ENCODE results near the gene KIF26B.

The KIF26B gene

GRCh38 chr1:245133995-245134715, 20.6 kb upstream of the KIF26B start:
- no peak overlapping the region for H4K8ac ChIP-seq (ENCODE audit: low read depth, low read length)
- no peak overlapping the region for H3K4ac ChIP-seq (ENCODE audit: low read depth, low read length)
- H3K79me1 ChIP-seq (ENCODE audit: low read length): no peaks in the 10 kb centered on the region
- no peak overlapping the region for H3K27ac ChIP-seq (ENCODE audit: low read depth, low read length)
- H2BK120ac ChIP-seq (ENCODE audit: low read depth, low read length): no peak overlapping the region
- H3K4me2 ChIP-seq (ENCODE audit: low read length): no peak overlapping the region
- no peak overlapping the region for H3K23ac ChIP-seq (ENCODE audit: low read length)
- H4K5ac ChIP-seq (ENCODE audit: low read length): no peak overlapping the region
- H3K4me3 ChIP-seq (ENCODE audit: low read length): no peak overlapping the region
- no peak overlapping the region for H2AK5ac ChIP-seq (ENCODE audit: low read length)
- H2BK15ac ChIP-seq (replicated peaks; ENCODE audit: low read depth): no peak overlapping the region
- no peaks in the 10 kb centered on the region for H3K27me3 ChIP-seq (ENCODE audit: insufficient read depth, low read length, poor library complexity)
- no peak for DNase-seq
- H3K56ac ChIP-seq (ENCODE audit: low read length): no peak overlapping the region
- WGBS (ENCODE audit: extremely low coverage, insufficient coverage, low lambda C conversion rate): 100% methylated on average over 2 of the region's 17 CpGs
- H3K36me3 ChIP-seq (ENCODE audit: control insufficient read depth, insufficient read depth, low read length): no peaks in the 10 kb centered on the region
- H3K79me2 ChIP-seq (ENCODE audit: control insufficient read depth, insufficient read depth, low read length): no peaks in the 10 kb centered on the region
- H3K18ac ChIP-seq (ENCODE audit: low read length): no peak overlapping the region
- no peak overlapping the region for H2BK5ac ChIP-seq (ENCODE audit: low read length)
- H3K9ac ChIP-seq (ENCODE audit: low read length): no peak overlapping the region
- no peaks in the 10 kb centered on the region for H3K4me1 ChIP-seq (ENCODE audit: control insufficient read depth, low read depth, low read length)

GRCh38 chr1:245142171-245142798, 12.5 kb upstream of the KIF26B start:
- no peak overlapping the region for H2BK5ac ChIP-seq (ENCODE audit: low read length)
- DNase-seq: no peak
- H3K36me3 ChIP-seq (ENCODE audit: control insufficient read depth, insufficient read depth, low read length): no peaks in the 10 kb centered on the region
- H3K4me1 ChIP-seq (ENCODE audit: control insufficient read depth, low read depth, low read length): no peaks in the 10 kb centered on the region
- H4K5ac ChIP-seq (ENCODE audit: low read length): no peak overlapping the region
- H3K4me2 ChIP-seq (ENCODE audit: low read length): no peak overlapping the region
- H3K79me2 ChIP-seq (ENCODE audit: control insufficient read depth, insufficient read depth, low read length): no peaks in the 10 kb centered on the region
- no peak overlapping the region for H3K4ac ChIP-seq (ENCODE audit: low read depth, low read length)
- no peaks in the 10 kb centered on the region for H3K27me3 ChIP-seq (ENCODE audit: insufficient read depth, low read length, poor library complexity)
- H3K18ac ChIP-seq (ENCODE audit: low read length): no peak overlapping the region
- no peak overlapping the region for H2AK5ac ChIP-seq (ENCODE audit: low read length)
- no peak overlapping the region for H3K9ac ChIP-seq (ENCODE audit: low read length)
- H4K8ac ChIP-seq (ENCODE audit: low read depth, low read length): no peak overlapping the region
- H3K56ac ChIP-seq (ENCODE audit: low read length): no peak overlapping the region
- no peak overlapping the region for H2BK15ac ChIP-seq (replicated peaks; ENCODE audit: low read depth)
- no CpG with 5 or more reads among the region's 18 CpGs for WGBS (ENCODE audit: extremely low coverage, insufficient coverage, low lambda C conversion rate)
- no peak overlapping the region for H3K4me3 ChIP-seq (ENCODE audit: low read length)
- H3K79me1 ChIP-seq (ENCODE audit: low read length): no peaks in the 10 kb centered on the region
- no peak overlapping the region for H3K23ac ChIP-seq (ENCODE audit: low read length)
- H2BK120ac ChIP-seq (ENCODE audit: low read depth, low read length): no peak overlapping the region
- no peak overlapping the region for H3K27ac ChIP-seq (ENCODE audit: low read depth, low read length)

GRCh38 chr1:245142976-245143375, 11.8 kb upstream of the KIF26B start:
- no peak overlapping the region for H4K8ac ChIP-seq (ENCODE audit: low read depth, low read length)
- no peak overlapping the region for H4K5ac ChIP-seq (ENCODE audit: low read length)
- H3K4me3 ChIP-seq (ENCODE audit: low read length): no peak overlapping the region
- H3K9ac ChIP-seq (ENCODE audit: low read length): no peak overlapping the region
- WGBS (ENCODE audit: extremely low coverage, insufficient coverage, low lambda C conversion rate): no CpG with 5 or more reads among the region's 14 CpGs
- H3K27ac ChIP-seq (ENCODE audit: low read depth, low read length): no peak overlapping the region
- no peak overlapping the region for H2BK120ac ChIP-seq (ENCODE audit: low read depth, low read length)
- H2BK5ac ChIP-seq (ENCODE audit: low read length): no peak overlapping the region
- no peak overlapping the region for H3K4ac ChIP-seq (ENCODE audit: low read depth, low read length)
- H2BK15ac ChIP-seq (replicated peaks; ENCODE audit: low read depth): no peak overlapping the region
- H3K79me1 ChIP-seq (ENCODE audit: low read length): no peaks in the 10 kb centered on the region
- H2AK5ac ChIP-seq (ENCODE audit: low read length): no peak overlapping the region
- DNase-seq: no peak
- no peak overlapping the region for H3K23ac ChIP-seq (ENCODE audit: low read length)
- no peaks in the 10 kb centered on the region for H3K4me1 ChIP-seq (ENCODE audit: control insufficient read depth, low read depth, low read length)
- H3K4me2 ChIP-seq (ENCODE audit: low read length): no peak overlapping the region
- no peaks in the 10 kb centered on the region for H3K36me3 ChIP-seq (ENCODE audit: control insufficient read depth, insufficient read depth, low read length)
- H3K79me2 ChIP-seq (ENCODE audit: control insufficient read depth, insufficient read depth, low read length): no peaks in the 10 kb centered on the region
- no peak overlapping the region for H3K56ac ChIP-seq (ENCODE audit: low read length)
- H3K18ac ChIP-seq (ENCODE audit: low read length): no peak overlapping the region
- H3K27me3 ChIP-seq (ENCODE audit: insufficient read depth, low read length, poor library complexity): no peaks in the 10 kb centered on the region

GRCh38 chr1:245143849-245144248, 10.9 kb upstream of the KIF26B start:
- Histone ChIP-seq H3K27ac (ENCODE audit: low read depth, low read length) (no peak overlapping the region), H2BK120ac (ENCODE audit: low read depth, low read length) (no peak overlapping the region), H2AK5ac (ENCODE audit: low read length) (no peak overlapping the region), H3K27me3 (ENCODE audit: insufficient read depth, low read length, poor library complexity) (no peaks in the 10 kb centered on the region), H3K9ac (ENCODE audit: low read length) (no peak overlapping the region), H4K5ac (ENCODE audit: low read length) (no peak overlapping the region), H2BK15ac (replicated peaks; ENCODE audit: low read depth) (no peak overlapping the region), H3K79me1 (ENCODE audit: low read length) (no peaks in the 10 kb centered on the region), H3K56ac (ENCODE audit: low read length) (no peak overlapping the region), H3K79me2 (ENCODE audit: control insufficient read depth, insufficient read depth, low read length) (no peaks in the 10 kb centered on the region), H3K18ac (ENCODE audit: low read length) (no peak overlapping the region), H3K36me3 (ENCODE audit: control insufficient read depth, insufficient read depth, low read length) (no peaks in the 10 kb centered on the region), H4K8ac (ENCODE audit: low read depth, low read length) (no peak overlapping the region), H2BK5ac (ENCODE audit: low read length) (no peak overlapping the region), H3K4me2 (ENCODE audit: low read length) (no peak overlapping the region), H3K4me3 (ENCODE audit: low read length) (no peak overlapping the region), H3K4me1 (ENCODE audit: control insufficient read depth, low read depth, low read length) (no peaks in the 10 kb centered on the region), H3K23ac (ENCODE audit: low read length) (no peak overlapping the region), H3K4ac (ENCODE audit: low read depth, low read length) (no peak overlapping the region)
- DNase-seq: no peak
- no CpG with 5 or more reads among the region's 8 CpGs for WGBS (ENCODE audit: extremely low coverage, insufficient coverage, low lambda C conversion rate)

- H3K79me2 ChIP-seq (ENCODE audit: control insufficient read depth, insufficient read depth, low read length): no peaks in the 10 kb centered on the region
- H3K18ac ChIP-seq (ENCODE audit: low read length): no peak overlapping the region
- H3K56ac ChIP-seq (ENCODE audit: low read length): no peak overlapping the region
- no peaks in the 10 kb centered on the region for H3K27me3 ChIP-seq (ENCODE audit: insufficient read depth, low read length, poor library complexity)
- no peak overlapping the region for H3K4me2 ChIP-seq (ENCODE audit: low read length)
- no CpG with 5 or more reads among the region's 3 CpGs for WGBS (ENCODE audit: extremely low coverage, insufficient coverage, low lambda C conversion rate)
- H2AK5ac ChIP-seq (ENCODE audit: low read length): no peak overlapping the region
- no peak overlapping the region for H3K4me3 ChIP-seq (ENCODE audit: low read length)
- no peak overlapping the region for H3K9ac ChIP-seq (ENCODE audit: low read length)
- H2BK120ac ChIP-seq (ENCODE audit: low read depth, low read length): no peak overlapping the region
- no peak overlapping the region for H2BK15ac ChIP-seq (replicated peaks; ENCODE audit: low read depth)
- no peak overlapping the region for H3K27ac ChIP-seq (ENCODE audit: low read depth, low read length)
- no peaks in the 10 kb centered on the region for H3K4me1 ChIP-seq (ENCODE audit: control insufficient read depth, low read depth, low read length)
- no peak overlapping the region for H2BK5ac ChIP-seq (ENCODE audit: low read length)
- H3K36me3 ChIP-seq (ENCODE audit: control insufficient read depth, insufficient read depth, low read length): no peaks in the 10 kb centered on the region
- H3K79me1 ChIP-seq (ENCODE audit: low read length): no peaks in the 10 kb centered on the region
- DNase-seq: no peak
- no peak overlapping the region for H4K8ac ChIP-seq (ENCODE audit: low read depth, low read length)
- H4K5ac ChIP-seq (ENCODE audit: low read length): no peak overlapping the region
- no peak overlapping the region for H3K4ac ChIP-seq (ENCODE audit: low read depth, low read length)
- H3K23ac ChIP-seq (ENCODE audit: low read length): no peak overlapping the region
Measured at GRCh38 chr1:245148069-245148468, 6.7 kb upstream of the KIF26B start.

GRCh38 chr1:245148861-245149260, 5.9 kb upstream of the KIF26B start:
- no peak overlapping the region for H2BK5ac ChIP-seq (ENCODE audit: low read length)
- H3K4me1 ChIP-seq (ENCODE audit: control insufficient read depth, low read depth, low read length): no peaks in the 10 kb centered on the region
- no peak overlapping the region for H3K27ac ChIP-seq (ENCODE audit: low read depth, low read length)
- no peaks in the 10 kb centered on the region for H3K79me1 ChIP-seq (ENCODE audit: low read length)
- H3K18ac ChIP-seq (ENCODE audit: low read length): no peak overlapping the region
- DNase-seq: no peak
- no peaks in the 10 kb centered on the region for H3K79me2 ChIP-seq (ENCODE audit: control insufficient read depth, insufficient read depth, low read length)
- H3K4ac ChIP-seq (ENCODE audit: low read depth, low read length): no peak overlapping the region
- peaks cover 6% of the 10 kb centered on the region for H3K27me3 ChIP-seq (ENCODE audit: insufficient read depth, low read length, poor library complexity)
- H3K36me3 ChIP-seq (ENCODE audit: control insufficient read depth, insufficient read depth, low read length): no peaks in the 10 kb centered on the region
- WGBS (ENCODE audit: extremely low coverage, insufficient coverage, low lambda C conversion rate): no CpG with 5 or more reads among the region's 9 CpGs
- H3K56ac ChIP-seq (ENCODE audit: low read length): no peak overlapping the region
- H4K5ac ChIP-seq (ENCODE audit: low read length): no peak overlapping the region
- no peak overlapping the region for H4K8ac ChIP-seq (ENCODE audit: low read depth, low read length)
- H2BK120ac ChIP-seq (ENCODE audit: low read depth, low read length): no peak overlapping the region
- no peak overlapping the region for H3K9ac ChIP-seq (ENCODE audit: low read length)
- no peak overlapping the region for H2AK5ac ChIP-seq (ENCODE audit: low read length)
- H3K23ac ChIP-seq (ENCODE audit: low read length): no peak overlapping the region
- no peak overlapping the region for H2BK15ac ChIP-seq (replicated peaks; ENCODE audit: low read depth)
- H3K4me2 ChIP-seq (ENCODE audit: low read length): no peak overlapping the region
- no peak overlapping the region for H3K4me3 ChIP-seq (ENCODE audit: low read length)

Measured in mesendoderm (in vitro differentiated cells).